GM19351 (cell line): ENCODE data around the gene CCDC74B.
"Not testable (repeated sequence)": the region's sequence is repeated elsewhere in the genome, so short reads cannot be mapped to it uniquely, and the experiment has no call there.

Experiments used
- ATAC-seq: cut with Tn5 transposase; IDR thresholded peaks from one replicate; pipeline ENCODE4 v1.9.1; 2021; ENCODE audit warnings: mild to moderate bottlenecking, moderate library complexity; ENCODE audit not compliant: unreplicated experiment

Gene CCDC74B

DNA sequence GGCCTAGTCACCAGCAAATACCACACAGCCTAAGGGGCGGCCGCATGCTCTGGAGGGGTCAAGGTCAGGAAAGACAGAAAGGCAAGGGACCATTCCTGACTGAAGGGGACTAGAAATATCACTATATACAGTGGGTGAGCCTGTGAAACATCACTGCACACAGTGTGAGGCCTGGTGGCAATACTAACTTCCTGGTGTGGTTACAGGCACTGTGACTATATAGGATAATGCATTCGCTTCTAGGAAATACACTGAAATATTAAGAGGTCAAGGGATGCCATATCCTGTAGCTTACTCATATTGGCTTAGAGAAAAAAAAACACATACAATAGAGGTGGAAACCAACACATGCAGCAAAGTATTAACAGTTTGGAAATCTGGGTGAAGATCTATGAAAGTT is 24.3 kb upstream of the CCDC74B start:
- ATAC-seq: not testable (repeated sequence)

DNA sequence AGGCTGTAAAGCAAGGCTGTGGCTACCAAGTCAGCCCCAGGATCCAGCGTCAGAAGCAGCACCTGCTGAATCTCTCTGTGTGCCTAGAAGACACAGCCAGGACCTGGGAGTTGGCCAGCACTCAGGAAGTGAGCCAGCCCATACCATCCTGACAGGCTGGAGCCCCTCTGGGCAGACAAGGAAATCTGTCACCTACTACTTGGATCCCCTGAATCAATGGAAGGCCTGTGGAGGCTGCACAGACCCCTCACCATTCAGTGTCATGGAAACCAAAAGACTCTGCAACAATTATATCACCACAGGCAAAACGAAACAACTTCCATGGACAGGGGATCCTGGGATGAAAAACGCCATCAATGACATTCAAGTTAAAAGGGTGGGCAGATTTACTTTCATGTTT is 21.7 kb upstream of the CCDC74B start:
- not testable (repeated sequence) for ATAC-seq

DNA sequence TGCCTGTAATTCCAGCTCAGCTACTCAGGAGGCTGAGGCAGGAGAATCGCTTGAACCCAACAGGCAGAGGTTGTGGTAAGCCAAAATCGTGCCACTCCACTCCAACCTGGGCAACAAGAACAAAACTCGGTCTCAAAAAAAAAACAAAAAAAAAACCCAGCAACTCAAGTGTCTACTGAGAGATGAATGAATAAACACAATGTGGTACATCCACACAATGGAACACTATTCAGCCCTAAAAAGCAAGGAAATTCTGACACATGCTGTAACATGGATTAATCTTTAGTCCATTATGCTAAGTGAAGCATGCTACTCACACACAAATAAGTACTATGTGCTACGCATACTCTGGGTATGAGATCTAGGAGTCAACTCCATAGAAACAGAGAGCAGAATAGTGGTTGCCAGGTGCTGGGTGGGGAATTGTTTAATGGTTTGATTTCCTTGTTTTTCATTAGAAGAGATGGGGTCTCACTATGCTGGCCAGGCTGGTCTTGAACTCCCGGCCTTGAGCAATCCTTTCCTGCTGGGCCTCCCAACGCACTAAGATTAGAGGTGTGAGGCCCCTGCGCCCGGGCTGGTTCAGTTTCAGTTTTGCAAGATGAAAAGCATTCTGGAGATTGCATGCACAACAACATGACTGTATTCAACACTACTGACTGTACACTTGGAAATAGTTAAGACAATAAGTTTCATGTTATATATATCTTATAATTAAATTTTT is 20.5 kb upstream of the CCDC74B start:
- no peak for ATAC-seq

DNA sequence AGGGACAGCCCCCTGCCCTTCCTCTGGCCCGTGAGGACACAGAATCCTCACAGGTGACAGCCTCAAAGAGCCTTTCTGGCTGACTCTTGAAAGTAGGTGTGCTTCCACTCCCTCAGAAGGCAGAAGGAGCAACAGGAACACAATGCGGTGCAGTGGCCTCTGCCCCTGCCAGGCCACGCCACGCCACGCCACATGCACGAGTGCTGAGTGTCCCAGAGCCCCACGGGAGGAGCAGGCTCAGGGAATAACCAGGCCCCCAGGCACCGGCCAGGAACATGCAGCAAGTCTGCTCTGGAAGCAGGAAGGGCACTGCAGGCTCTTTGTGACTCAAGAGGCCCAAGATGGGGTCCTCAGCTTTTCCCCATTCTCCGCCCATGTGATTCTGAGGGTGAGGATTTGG is 18.1 kb upstream of the CCDC74B start:
- no peak for ATAC-seq

DNA sequence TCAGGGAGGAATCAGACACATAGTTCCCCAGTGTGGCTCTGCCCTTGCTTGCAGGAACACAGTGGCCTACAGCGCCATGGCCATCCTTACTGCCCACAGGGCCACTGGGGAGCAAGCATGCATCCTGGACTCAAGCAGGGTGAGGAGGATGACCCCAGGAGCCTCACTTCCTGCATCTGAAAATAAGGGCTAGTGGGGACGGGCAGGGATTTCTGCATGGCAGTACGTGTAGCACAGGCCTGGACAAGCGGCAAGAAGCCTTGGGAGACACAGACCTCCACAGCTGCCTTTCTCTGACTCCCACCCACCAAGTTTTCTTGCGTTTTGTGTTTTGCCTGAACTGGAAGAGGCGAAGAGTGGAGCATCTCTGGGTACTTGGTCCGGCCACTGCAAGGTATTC is 17.6 kb upstream of the CCDC74B start:
- not testable (repeated sequence) for ATAC-seq

DNA sequence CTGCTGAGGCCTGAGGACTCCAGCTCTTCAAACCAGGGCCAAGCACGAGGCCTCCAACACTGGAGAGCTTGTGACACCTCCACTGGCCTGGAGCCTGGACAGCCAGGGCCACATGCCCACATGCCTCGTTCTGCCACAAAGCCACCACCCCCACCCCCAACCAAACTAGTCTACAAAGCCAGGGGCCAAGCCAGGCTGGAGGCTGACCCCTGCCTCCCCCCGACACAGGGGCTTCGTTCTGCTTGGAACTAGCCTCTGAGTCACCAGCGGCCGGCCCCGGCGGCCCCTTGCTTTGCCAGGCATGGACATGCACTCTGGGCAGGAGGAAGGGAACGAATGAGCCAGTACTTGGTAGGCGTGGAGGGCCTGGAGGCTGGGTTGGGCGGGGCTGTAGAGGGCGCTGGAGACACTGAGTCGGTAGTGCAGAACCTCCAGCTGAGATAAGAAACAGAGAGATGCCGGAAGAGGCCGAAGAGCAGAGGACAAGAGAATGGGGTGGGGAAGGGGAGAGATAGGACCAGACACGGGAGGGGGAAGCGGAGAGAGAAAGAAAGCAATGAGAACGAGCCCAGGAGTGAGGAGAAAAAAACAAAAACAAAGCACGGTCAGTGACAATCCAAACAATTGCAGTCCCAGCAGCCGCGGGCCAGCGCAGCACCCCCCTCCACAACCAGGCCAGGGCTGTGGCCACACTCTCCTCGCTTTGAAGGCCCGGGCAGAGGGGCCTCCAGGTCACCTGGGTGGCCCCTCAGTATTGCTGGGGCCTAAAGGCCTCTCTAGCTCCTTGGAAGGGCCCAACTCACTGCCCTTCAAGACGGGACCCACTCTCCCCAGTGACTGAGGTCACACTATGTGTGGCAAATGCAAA is 16.2 kb upstream of the CCDC74B start:
- ATAC-seq: not testable (repeated sequence)

DNA sequence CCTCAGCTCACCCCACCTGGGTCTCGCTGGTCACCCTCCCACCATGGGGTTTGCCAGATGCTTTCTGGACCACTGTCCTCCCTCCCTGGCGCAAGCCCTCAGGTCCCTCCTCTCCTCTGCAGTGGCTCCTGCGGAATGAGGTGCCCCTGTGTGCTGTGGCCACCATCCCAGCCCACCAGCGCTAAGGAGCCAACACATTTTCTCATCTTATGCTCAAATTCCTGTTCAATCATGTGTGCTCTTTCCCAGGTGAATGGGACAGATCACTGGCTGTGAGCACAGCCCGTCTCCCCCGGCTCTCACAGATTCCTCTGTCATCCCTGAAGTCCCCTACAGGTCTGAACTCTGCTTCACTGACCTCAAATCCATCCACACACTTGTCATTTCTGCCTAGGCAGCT is 15.2 kb upstream of the CCDC74B start:
- ATAC-seq: no peak

DNA sequence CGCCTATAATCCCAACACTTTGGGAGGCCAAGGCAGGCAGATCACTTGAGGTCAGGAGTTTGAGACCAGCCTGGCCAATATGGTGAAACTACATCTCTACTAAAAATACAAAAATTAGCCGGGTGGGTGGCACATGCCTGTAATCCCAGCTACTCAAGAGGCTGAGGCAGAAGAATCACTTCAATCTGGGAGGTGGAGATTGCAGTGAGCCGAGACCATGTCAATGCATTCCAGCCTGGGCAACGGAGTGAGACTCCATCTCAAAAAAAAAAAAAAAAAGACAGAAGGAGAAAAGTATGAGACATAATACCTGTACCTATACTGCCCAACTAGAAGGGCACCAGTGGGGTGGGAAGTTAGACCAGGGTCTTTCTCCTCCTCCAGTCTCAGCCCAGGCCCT is 14.5 kb upstream of the CCDC74B start:
- ATAC-seq: not testable (repeated sequence)

DNA sequence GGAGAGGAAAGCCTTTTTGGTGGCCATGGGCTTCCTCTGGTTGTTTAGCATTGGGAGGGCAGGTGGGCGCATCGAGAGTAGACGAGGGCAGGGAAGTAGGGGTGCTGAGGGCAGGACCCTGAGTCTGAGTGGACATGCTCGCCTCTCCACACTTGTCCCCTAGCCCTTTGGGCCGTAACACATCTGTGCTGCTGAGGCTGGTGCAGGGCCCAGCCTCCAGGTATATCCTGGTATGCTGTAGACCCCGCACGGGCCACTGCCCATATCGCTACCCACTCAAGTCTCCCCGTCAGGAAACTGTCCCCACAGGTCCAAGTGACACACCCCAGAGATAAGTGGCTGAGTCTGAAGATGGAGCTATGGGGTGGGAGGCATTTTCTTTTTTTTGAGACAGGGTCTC is 13.7 kb upstream of the CCDC74B start:
- ATAC-seq: no peak

DNA sequence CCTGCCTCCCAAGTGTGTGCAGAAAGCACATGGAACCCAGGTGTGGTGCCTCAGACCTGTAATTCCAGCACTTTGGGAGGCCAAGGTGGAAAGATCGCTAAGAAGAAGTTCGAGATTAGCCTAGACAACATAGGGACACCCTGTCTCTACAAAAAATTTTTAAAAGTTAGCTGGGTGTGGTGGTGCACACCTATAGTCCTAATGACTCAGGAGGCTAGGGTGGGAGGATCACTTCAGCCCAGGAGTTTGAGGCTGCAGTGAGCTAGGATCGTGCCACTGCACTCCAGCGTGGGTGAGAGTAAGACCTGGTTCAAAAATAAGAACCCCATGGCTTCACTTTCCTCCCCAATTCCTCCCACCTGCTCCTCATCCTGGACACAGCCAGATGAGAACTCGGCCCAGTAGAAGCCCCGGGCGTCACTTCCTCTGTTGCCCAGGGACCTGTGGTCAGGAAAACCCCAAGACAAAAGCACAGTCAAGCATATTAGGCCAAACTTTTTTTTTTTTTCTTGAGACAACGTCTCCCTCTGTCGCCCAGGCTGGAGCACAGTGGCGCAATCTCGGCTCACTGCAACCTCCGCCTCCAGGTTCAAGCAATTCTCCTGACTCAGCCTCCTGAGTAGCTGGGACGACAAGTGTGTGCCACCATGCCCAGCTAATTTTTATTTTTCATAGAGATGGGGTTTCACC is 13.1 kb upstream of the CCDC74B start:
- peak; percentile 82 for ATAC-seq

DNA sequence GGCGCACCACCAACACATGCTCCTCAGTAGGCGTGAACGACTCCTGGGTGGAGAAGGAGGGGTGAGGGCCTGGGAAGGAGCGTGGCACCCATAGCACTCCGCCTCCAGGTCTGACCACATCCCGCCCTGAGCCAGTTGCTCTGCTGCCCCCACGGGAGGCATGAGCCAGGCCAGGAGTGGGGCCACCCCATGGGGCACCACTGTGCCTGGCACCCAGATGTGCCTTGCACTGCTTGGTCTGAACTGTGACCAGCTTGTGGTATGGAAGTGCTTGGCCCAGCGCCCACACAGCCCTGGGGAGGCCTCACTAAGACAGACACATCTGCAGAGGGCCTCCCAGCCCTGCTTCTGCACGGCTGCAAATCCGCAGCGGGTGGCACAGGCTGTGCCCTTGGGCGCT is 12.4 kb upstream of the CCDC74B start:
- ATAC-seq: peak; percentile 32

DNA sequence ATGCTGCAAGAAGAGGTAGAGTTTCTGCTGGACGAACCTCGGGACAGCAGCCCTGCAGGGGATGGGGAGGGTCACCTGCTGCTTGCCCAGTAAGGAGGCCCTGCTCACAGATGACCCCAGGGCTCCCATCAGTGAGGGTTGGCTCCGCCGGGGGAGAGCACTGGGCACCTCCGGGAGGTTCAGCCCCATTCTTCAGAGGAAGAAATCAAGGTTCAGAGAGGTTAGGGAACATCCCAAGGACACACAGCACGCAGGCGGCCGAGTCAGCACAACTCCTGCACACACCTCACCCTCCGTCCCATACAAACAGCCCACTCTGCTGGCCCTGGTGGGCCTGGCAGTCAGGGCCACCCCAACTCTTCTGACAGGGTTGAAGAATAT is 11.7 kb upstream of the CCDC74B start:
- no peak for ATAC-seq

DNA sequence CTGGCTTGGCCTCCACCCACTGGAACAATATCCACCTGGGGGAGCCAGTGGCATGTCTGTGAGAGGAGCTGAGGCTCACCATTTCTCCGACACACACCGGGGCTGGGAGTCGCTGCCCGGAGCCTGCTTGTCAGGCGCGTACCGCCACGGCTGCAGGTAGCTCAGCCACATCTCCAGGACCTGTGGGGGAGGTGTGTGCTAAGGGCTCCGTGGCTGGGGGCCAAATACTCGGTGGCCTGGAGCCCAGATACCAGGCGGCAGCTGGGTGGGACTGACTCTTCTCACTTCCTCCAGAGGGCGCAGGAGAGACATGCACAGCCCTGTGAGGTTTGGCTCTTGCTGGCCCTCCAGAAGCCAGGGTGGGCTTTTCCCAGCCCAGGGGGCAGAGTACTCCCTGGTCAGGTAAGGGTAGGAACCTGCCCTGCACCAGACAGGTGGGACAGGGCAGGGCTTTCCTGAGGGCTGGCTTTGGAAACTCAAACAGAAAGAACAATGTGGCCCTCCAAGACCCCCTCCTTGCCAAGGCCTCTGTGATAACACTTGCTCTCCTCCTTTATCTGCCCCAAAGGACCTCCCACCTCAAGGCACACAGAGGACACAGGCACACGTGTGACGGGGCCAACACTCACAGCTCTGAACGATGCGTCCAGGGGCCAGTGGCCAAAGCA is 11.2 kb upstream of the CCDC74B start:
- ATAC-seq: not testable (repeated sequence)

DNA sequence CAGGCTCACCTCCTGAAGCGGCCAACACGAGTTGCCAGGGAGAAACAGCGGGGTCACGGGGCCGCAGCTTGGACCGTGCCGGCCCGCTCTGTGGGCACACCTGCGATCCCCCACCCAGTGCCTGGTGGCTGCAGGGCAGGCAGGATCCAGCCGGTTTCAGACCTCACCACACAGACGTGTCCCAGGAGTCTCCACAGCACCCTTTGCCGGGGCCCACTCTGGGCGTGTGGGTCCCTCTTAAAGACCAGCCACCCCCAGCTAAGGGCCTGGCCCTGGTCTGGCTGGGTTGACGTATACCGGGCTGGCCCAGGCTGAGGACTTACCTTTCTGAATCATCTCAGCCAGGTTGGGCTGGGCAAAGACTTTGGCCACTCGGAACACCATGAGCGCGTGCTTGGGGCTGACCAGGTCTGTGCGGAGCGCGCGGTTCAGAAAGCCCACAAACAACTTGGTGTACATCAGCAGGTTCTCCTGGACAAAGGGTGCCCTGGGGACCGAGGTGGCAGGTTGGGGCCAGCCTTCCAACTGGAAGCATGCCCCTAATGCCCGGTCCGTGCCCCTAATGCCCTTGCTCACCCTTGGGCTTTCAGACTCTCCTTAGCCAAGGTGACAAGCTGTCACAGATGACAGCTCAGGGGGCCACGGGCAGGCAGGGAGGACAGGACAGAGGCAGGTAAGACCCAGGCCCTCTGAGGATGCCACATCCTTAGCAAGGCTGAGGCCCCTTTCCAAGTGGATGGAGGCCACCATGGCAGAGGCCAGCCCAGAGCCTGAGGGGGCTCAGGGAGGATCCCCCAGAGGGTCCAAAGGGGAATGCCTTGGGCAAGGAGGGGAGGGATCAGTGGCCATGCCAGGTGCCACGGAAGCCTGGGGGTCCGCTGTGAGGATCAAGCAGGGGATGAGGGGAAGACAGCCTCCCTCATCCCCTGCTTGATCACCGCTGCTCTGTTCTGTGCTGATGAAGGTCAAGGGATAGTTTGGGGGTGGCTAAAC is 10.2 kb upstream of the CCDC74B start:
- ATAC-seq: no peak

DNA sequence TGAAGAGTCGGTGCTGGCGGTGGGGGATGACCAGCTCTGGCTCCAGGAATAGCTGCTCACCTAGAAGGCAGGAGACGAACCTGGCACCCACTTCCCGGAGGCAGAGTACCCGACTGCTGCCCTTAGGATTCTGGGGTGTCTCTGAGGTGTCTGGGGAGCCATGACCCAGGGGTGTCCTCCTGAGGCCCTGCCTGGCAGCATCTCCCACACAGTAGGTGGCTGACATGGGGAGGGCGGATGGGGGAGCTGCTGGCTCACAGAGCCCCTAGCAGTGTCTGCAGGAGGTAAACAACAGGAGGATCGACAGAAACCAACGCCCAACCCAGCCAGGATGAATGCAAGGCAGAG is 9.5 kb upstream of the CCDC74B start:
- not testable (repeated sequence) for ATAC-seq

DNA sequence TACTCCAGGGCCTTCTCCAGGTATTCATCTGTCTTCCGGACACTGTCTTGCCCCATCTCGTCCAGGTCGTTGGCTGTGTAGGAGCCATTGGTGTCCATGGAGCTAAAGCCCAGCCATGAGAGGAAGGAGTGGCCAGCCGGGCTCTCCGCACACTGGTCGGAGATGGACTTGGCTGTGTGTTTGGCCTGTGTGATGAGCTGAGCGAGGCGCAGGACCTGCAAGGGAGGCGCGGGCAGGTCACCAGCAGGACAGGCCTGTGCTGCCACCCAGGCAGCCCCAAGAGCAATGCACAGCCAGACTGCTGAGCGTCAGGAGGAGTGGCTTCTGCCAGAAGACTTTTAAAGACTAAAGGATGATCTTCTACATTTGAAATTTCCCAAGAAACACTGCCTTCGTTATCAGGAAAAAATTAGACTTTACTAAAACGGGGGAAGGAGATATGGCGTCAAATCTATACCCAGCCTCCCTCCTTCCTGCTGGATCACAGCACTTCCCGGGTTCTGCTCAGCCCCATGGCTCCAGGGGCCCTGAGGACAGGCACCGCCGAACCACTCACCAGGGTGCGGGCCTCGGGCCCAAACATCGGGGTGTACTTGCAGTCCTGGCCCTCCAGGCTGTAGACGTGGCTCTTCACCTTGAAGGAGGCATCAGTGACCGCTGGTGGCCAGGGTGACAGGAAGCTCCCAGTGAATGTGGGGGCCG is 9.0 kb upstream of the CCDC74B start:
- ATAC-seq: not testable (repeated sequence)

DNA sequence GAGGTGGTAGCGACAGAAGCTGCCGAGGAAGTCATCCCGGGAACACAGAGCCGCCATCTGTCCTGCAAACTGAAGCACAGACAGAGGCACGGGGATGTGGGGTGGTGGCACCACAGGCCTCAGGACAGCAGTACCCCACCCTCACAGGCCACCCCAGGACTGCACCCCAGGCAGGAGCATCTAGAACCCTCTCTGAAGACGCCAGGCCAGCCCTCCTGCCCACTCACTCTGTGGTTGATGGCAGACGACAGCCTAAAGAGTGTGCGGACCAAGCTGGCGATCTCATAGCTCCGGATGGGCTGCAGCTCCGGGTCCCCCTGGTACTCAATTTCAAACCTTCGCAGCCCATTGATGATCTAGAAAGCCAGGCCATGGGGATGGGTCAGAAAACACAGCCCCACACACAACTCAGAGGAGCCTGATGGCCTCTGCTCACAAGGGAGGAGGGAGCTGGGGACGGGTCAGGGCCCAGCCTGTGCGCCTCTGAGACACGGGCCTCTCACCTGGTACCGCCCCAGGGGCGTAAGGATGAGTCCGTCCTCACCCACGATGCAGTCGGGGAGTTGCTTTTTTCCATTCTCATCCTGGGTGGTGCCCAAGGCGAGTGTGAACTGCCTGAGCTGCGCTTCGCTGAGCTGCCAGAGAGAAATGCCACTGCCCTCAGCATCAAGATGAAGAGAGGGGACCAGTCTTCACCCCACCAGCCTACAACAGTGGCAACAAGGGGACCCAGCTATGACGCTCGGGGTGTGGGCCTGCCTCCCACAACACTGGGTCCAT is 8.1 kb upstream of the CCDC74B start:
- ATAC-seq: no peak

DNA sequence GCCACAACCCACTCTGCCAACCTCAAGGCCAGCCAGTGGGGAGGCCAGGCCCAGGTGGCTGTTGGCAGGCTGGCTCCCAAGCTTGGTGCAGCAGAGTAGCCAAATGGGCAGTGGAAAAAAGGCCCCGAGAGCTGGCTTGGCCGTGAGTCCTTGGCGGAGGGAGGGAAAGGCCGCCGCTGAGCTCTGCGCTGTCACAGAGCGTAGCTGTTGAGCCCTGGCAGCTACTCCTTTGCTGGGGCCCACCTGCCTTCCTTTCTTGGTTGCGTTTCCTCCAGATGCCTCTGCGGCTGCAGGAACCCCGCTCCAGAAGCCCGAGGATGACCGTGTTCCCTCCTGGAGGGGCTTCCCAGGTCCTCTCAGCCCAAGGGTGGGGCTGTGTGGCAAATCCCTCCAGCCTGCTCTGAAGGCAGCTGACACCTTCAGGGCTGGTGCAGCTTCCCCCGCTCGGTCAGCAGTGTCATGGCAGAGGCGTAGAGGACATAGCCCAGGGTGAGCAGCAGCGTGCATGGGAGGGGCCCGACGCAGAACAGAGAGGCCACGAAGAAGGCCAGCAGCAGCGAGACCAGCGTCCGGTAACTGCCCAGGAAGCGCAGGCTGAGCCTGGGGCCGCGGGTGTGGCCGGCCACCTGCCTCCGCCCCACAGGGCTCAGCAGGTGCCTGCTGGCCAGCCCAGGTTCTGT is 7.4 kb upstream of the CCDC74B start:
- not testable (repeated sequence) for ATAC-seq
